GM23338 (cell line): ENCODE results near the gene TTLL8. TPM values are rescaled to one million over a fixed set of nuclear protein-coding genes. Genes with fewer than 3 reads are reported as not detected.

Experiments used
- ATAC-seq: fragments of 200-7000 bp; cut with Tn5 transposase; 3 replicates; pipeline ENCODE4 v1.9.1; 2020
- DNase-seq: peaks from one replicate; pipeline ENCODE4 v3.0.0-alpha.2; 2015; ENCODE audit warnings: low spot score
- H2AFZ ChIP-seq: fragments of 200-600 bp; sonication (generic); 2 replicates; pipeline ENCODE4 v1.8.0; 2016; ENCODE audit warnings: antibody characterized with exemption, mild to moderate bottlenecking, moderate library complexity
- H3F3A ChIP-seq: fragments of 200-600 bp; sonication (generic); replicated peaks from 2 replicates; pipeline ENCODE4 v1.8.0; 2017; ENCODE audit warnings: antibody characterized with exemption, mixed run types, low read depth
- H3K27ac ChIP-seq: fragments of 200-600 bp; sonication (generic); 2 replicates; pipeline ENCODE4 v1.6.1; 2016; ENCODE audit warnings: low read depth
- H3K27me3 ChIP-seq: fragments of 200-600 bp; sonication (generic); 2 replicates; pipeline ENCODE4 v1.8.0; 2016; ENCODE audit warnings: mild to moderate bottlenecking, mixed run types, moderate library complexity; ENCODE audit not compliant: insufficient read depth
- H3K36me3 ChIP-seq: fragments of 200-600 bp; sonication (generic); 2 replicates; pipeline ENCODE4 v1.8.0; 2016; ENCODE audit warnings: mild to moderate bottlenecking; ENCODE audit not compliant: insufficient read depth
- H3K4me1 ChIP-seq: fragments of 200-600 bp; sonication (generic); 2 replicates; pipeline ENCODE4 v1.8.0; 2016; ENCODE audit warnings: mild to moderate bottlenecking, moderate library complexity; ENCODE audit not compliant: insufficient read depth
- H3K4me2 ChIP-seq: fragments of 200-600 bp; sonication (generic); 2 replicates; pipeline ENCODE4 v1.7.1; 2017; ENCODE audit warnings: mixed run types
- H3K4me3 ChIP-seq: fragments of 200-600 bp; sonication (generic); 2 replicates; pipeline ENCODE4 v1.6.1; 2016; ENCODE audit warnings: mixed run types
- H3K79me2 ChIP-seq: fragments of 200-600 bp; sonication (generic); replicated peaks from 2 replicates; pipeline ENCODE4 v1.8.0; 2017; ENCODE audit warnings: mild to moderate bottlenecking; ENCODE audit not compliant: insufficient read depth
- H3K9me2 ChIP-seq: fragments of 200-600 bp; sonication (generic); 2 replicates; pipeline ENCODE4 v1.8.0; 2017; ENCODE audit not compliant: insufficient read depth
- H4K20me1 ChIP-seq: fragments of 200-600 bp; sonication (generic); replicated peaks from 2 replicates; pipeline ENCODE4 v1.8.0; 2017; ENCODE audit warnings: mild to moderate bottlenecking; ENCODE audit not compliant: insufficient read depth
- H3K27ac Mint-ChIP-seq: 2 replicates; pipeline ENCODE4 v1.8.0; 2020; ENCODE audit warnings: inconsistent platforms, mild to moderate bottlenecking, moderate library complexity, mixed read lengths
- H3K27me3 Mint-ChIP-seq: 3 replicates; pipeline ENCODE4 v1.8.0; 2022; ENCODE audit warnings: low read depth, mild to moderate bottlenecking, moderate library complexity, mixed read lengths, inconsistent platforms; ENCODE audit not compliant: insufficient read depth, poor library complexity
- H3K36me3 Mint-ChIP-seq: 3 replicates; pipeline ENCODE4 v1.8.0; 2021; ENCODE audit warnings: low read depth, mild to moderate bottlenecking, inconsistent platforms, moderate library complexity, mixed read lengths
- H3K4me1 Mint-ChIP-seq: 3 replicates; pipeline ENCODE4 v1.8.0; 2020; ENCODE audit warnings: mild to moderate bottlenecking, inconsistent platforms, mixed read lengths
- H3K4me3 Mint-ChIP-seq: 3 replicates; pipeline ENCODE4 v1.8.0; 2021; ENCODE audit warnings: moderate library complexity, mild to moderate bottlenecking, inconsistent platforms, mixed read lengths
- H3K9me3 Mint-ChIP-seq: 3 replicates; pipeline ENCODE4 v1.8.0; 2020; ENCODE audit warnings: moderate library complexity, mild to moderate bottlenecking, inconsistent platforms, mixed read lengths
- CTCF ChIP-seq, 2 experiments: fragments of 200-600 bp in 1 of 2; sonication (generic) in 1 of 2; conservative IDR thresholded peaks; 2 replicates each; pipeline versions ENCODE4 v1.5.1 to v1.6.1; 2016 to 2017; ENCODE audit warnings: antibody characterized with exemption in 2 of 2, low read depth in 2 of 2, mild to moderate bottlenecking in 2 of 2, moderate library complexity in 1 of 2
- ETS1 ChIP-seq: IDR thresholded peaks from 2 replicates; pipeline ENCODE4 v1.6.1; 2016; ENCODE audit warnings: antibody characterized with exemption
- EZH2phosphoT487 ChIP-seq: fragments of 200-600 bp; sonication (generic); IDR thresholded peaks from one replicate; pipeline ENCODE4 v1.8.1; 2018; ENCODE audit warnings: antibody characterized with exemption; ENCODE audit not compliant: unreplicated experiment
- JUNB ChIP-seq: IDR thresholded peaks from one replicate; pipeline ENCODE4 v1.6.1; 2016; ENCODE audit warnings: antibody characterized with exemption; ENCODE audit not compliant: unreplicated experiment
- ZNF462 ChIP-seq: fragments of 250-450 bp; sonication (Bioruptor Pico); IDR thresholded peaks from 2 replicates; pipeline ENCODE4 v1.5.0; 2020; ENCODE audit warnings: mild to moderate bottlenecking, moderate library complexity
- polyA plus RNA-seq: library from polyadenylated mRNA; unstranded; fragments of >200 nt; fragmentation: Nextera tagmentation; extraction: Ambion mirVana; gene quantifications from 2 replicates; pipeline ENCODE4 v1.2.1, GENCODE V29; 2016
- total RNA-seq: library from RNA; depleted of rRNA; stranded (reverse); fragments of >200 nt; shearing (Covaris generic); gene quantifications from 2 replicates; pipeline ENCODE4 v1.2.3, GENCODE V29; 2014

Gene TTLL8
- total and polyA plus RNA-seq, 2 experiments from 2014 or later = not detected

- H3F3A ChIP-seq = no peaks in the 10 kb centered on the region; the same call in 1 of the 2 replicates
These were observed 78.4 kb downstream of the TTLL8 start for GRCh38 chr22:49979587-49980264.

GRCh38 chr22:49977578-49977977 is 80.5 kb downstream of the TTLL8 start:
- Mint-ChIP-seq H3K27ac (no peak overlapping the region), H3K4me3 (no peak overlapping the region), H3K4me1 (peaks cover 4% of the 10 kb centered on the region; the same call in 1 of the 3 replicates), H3K36me3 (peaks cover 7% of the 10 kb centered on the region), H3K9me3 (peaks cover 13% of the 10 kb centered on the region), H3K27me3 (peaks cover 3% of the 10 kb centered on the region)
- H3K4me3 ChIP-seq = no peak overlapping the region
- no peak overlapping the region for H2AFZ ChIP-seq
- H3K9me2 ChIP-seq = no peaks in the 10 kb centered on the region
- H4K20me1 ChIP-seq = no peaks in the 10 kb centered on the region
- peaks cover 10% of the 10 kb centered on the region; the same call in 1 of the 2 replicates for H3F3A ChIP-seq
- no peak overlapping the region for H3K27ac ChIP-seq
- no peaks in the 10 kb centered on the region for H3K4me1 ChIP-seq
- no peaks in the 10 kb centered on the region for H3K79me2 ChIP-seq
- no peak overlapping the region for H3K4me2 ChIP-seq
- peaks cover 12% of the 10 kb centered on the region for H3K27me3 ChIP-seq
- DNase-seq = no peak
- no peaks in the 10 kb centered on the region for H3K36me3 ChIP-seq
- ATAC-seq = no peak
- TF ChIP-seq ETS1 = no peak
- TF ChIP-seq EZH2phosphoT487 = no peak
- no peak for TF ChIP-seq CTCF (conservative IDR thresholded peaks at IDR 0.05; ENCODE audit: low read depth in 2 of 2)
- TF ChIP-seq ZNF462 (CRISPR knock-in tag) = no peak
- TF ChIP-seq JUNB = no peak

More at GRCh38 chr22:49979587-49980264, 78.4 kb downstream of the TTLL8 start:
- Mint-ChIP-seq H3K27ac (no peak overlapping the region), H3K9me3 (peaks cover 13% of the 10 kb centered on the region), H3K36me3 (peaks cover 7% of the 10 kb centered on the region), H3K27me3 (peaks cover 9% of the 10 kb centered on the region), H3K4me3 (no peak overlapping the region), H3K4me1 (peaks cover 6% of the 10 kb centered on the region; the same call in 2 of the 3 replicates)
- no peaks in the 10 kb centered on the region for H3K36me3 ChIP-seq
- peaks cover 28% of the 10 kb centered on the region for H3K27me3 ChIP-seq
- no peak overlapping the region for H3K27ac ChIP-seq
- H4K20me1 ChIP-seq = no peaks in the 10 kb centered on the region
- H3K79me2 ChIP-seq = no peaks in the 10 kb centered on the region
- peak; percentile 83 for DNase-seq
- no peak overlapping the region for H3K4me2 ChIP-seq
- TF ChIP-seq CTCF (conservative IDR thresholded peaks at IDR 0.05; ENCODE audit: low read depth in 2 of 2) (peak; percentile 75 to 92), JUNB (no peak)
- no peak overlapping the region for H2AFZ ChIP-seq
- H3K4me3 ChIP-seq = no peak overlapping the region
- ATAC-seq = peak; percentile 67
- H3K4me1 ChIP-seq = no peaks in the 10 kb centered on the region
- H3K9me2 ChIP-seq = no peaks in the 10 kb centered on the region
